NCI-H446 (cell line): Measurements from ENCODE around the gene GALE.
"Not testable (repeated sequence)": the region's sequence is repeated elsewhere in the genome, so short reads cannot be mapped to it uniquely, and the experiment has no call there.

Experiments
- DNase-seq, 2 experiments: peaks; one replicate each; lab custom pipeline; 2025; lab: John Stamatoyannopoulos, UW

The GALE gene

GRCh38 chr1:23792151-23792945 is 8.2 kb downstream of the GALE start:
- DNase-seq: no peak

- no peak for DNase-seq
Observed at GRCh38 chr1:23791516-23792047, 9.0 kb downstream of the GALE start.

GRCh38 chr1:23790696-23791515 is 9.6 kb downstream of the GALE start, which contains the start of gene LYPLA2:
Gene LYPLA2 (plus strand): TSS chr1:23791145. CDS start chr1:23792683, 1,538 bp downstream.
- peak; percentile 83 to 93 for DNase-seq

- no peak for DNase-seq
Observed at GRCh38 chr1:23788695-23789094, 11.9 kb downstream of the GALE start.

GRCh38 chr1:23787701-23788100 is 12.9 kb downstream of the GALE start:
- no peak for DNase-seq

GRCh38 chr1:23784846-23785245 is 15.7 kb downstream of the GALE start:
- no peak for DNase-seq

- not testable (repeated sequence) for DNase-seq
Observed at GRCh38 chr1:23783141-23783540, 17.4 kb downstream of the GALE start.

- no peak for DNase-seq
Observed at GRCh38 chr1:23779826-23780371, 20.7 kb downstream of the GALE start.

- peak; percentile 79 to 94 for DNase-seq
Observed at GRCh38 chr1:23777979-23778814, 22.4 kb downstream of the GALE start, which contains the start of gene PITHD1. Gene PITHD1 (plus strand): TSS chr1:23778418. CDS start chr1:23778516, 98 bp downstream.

- DNase-seq: no peak
Observed at GRCh38 chr1:23776217-23776616, 24.3 kb downstream of the GALE start.

- DNase-seq: no peak
Observed at GRCh38 chr1:23774174-23774880, 26.2 kb downstream of the GALE start.

GRCh38 chr1:23772854-23773242 is 27.7 kb downstream of the GALE start:
- no peak for DNase-seq

- peak; percentile 85 to 91 for DNase-seq
Observed at GRCh38 chr1:23772049-23772853, 28.3 kb downstream of the GALE start.

- DNase-seq: no peak
Observed at GRCh38 chr1:23768733-23769132, 31.8 kb downstream of the GALE start.

- DNase-seq: peak in 1 of 2 experiments; percentile 26
Observed at GRCh38 chr1:23763041-23763577, 37.4 kb downstream of the GALE start.

GRCh38 chr1:23759277-23759676 is 41.3 kb downstream of the GALE start:
- no peak for DNase-seq

GRCh38 chr1:23757812-23758211 is 42.7 kb downstream of the GALE start:
- DNase-seq: no peak

- DNase-seq: no peak
Observed at GRCh38 chr1:23756676-23757075, 43.9 kb downstream of the GALE start.

GRCh38 chr1:23752909-23753308 is 47.6 kb downstream of the GALE start:
- DNase-seq: no peak

GRCh38 chr1:23751815-23752200 is 48.7 kb downstream of the GALE start:
- no peak for DNase-seq
